B cell (primary cell): Measurements from ENCODE around the gene KRT28. TPM values are rescaled to one million over a fixed set of nuclear protein-coding genes. Genes with fewer than 3 reads are reported as not detected.

Experiments
- ATAC-seq: fragments of 200-7000 bp; cut with Tn5 transposase; one replicate; pipeline ENCODE4 v1.10.0; 2021; ENCODE audit warnings: low read depth, mild to moderate bottlenecking, moderate number of reproducible peaks, moderate library complexity
- CTCF ChIA-PET: fragments of 350-600 bp; sonication (Branson Sonifier 250); formaldehyde crosslinking; loops from one replicate; lab custom pipeline; 2021; ENCODE audit warnings: antibody characterized with exemption, inconsistent platforms; lab: Charles Lee
- POLR2A ChIA-PET: fragments of 350-600 bp; sonication (Branson Sonifier 250); formaldehyde crosslinking; loops from one replicate; lab custom pipeline; 2021; ENCODE audit warnings: antibody characterized with exemption; lab: Charles Lee
- DNase-seq: peaks from one replicate; pipeline ENCODE4 v3.0.0; 2013
- H2AFZ ChIP-seq: 2 replicates; pipeline ENCODE4 v1.6.1; 2012; ENCODE audit warnings: mild to moderate bottlenecking, low read depth, low read length; ENCODE audit not compliant: insufficient read depth, poor library complexity, severe bottlenecking
- H3K27ac ChIP-seq, 2 donors: 1 replicate in 1 of 2; 2 replicates in 1 of 2; pipeline ENCODE4 v1.5.1; 2012 to 2013; ENCODE audit warnings: low read length in 2 of 2, mild to moderate bottlenecking in 2 of 2, moderate library complexity in 1 of 2
- H3K27me3 ChIP-seq, 4 experiments: fragments of 200-600 bp in 1 of 4; sonication (generic) in 1 of 4; replicated peaks in 1 of 4; 1 replicate in 2 of 4; 2 replicates in 2 of 4; pipeline versions ENCODE4 v1.6.1 to v1.7.0; 2013 to 2016; ENCODE audit warnings: low read length in 3 of 4, mild to moderate bottlenecking in 2 of 4, mixed read lengths in 1 of 4, moderate library complexity in 1 of 4; ENCODE audit not compliant: insufficient read depth in 4 of 4, control insufficient read depth in 3 of 4; ENCODE audit errors: control extremely low read depth in 1 of 4
- H3K36me3 ChIP-seq, 2 experiments: replicated peaks in 1 of 2; 1 replicate in 1 of 2; 2 replicates in 1 of 2; pipeline versions ENCODE4 v1.6.1 to v1.7.1; 2013; ENCODE audit warnings: low read length in 1 of 2; ENCODE audit not compliant: insufficient read depth in 2 of 2, control insufficient read depth in 1 of 2; ENCODE audit errors: control extremely low read depth in 1 of 2, extremely low read depth in 1 of 2
- H3K4me1 ChIP-seq, 2 donors: fragments of 200-600 bp in 1 of 2; sonication (generic) in 1 of 2; 1 replicate in 1 of 2; 2 replicates in 1 of 2; pipeline versions ENCODE4 v1.5.1 to v1.6.1; 2013 to 2017; ENCODE audit warnings: low read length in 2 of 2; ENCODE audit not compliant: control insufficient read depth in 2 of 2, insufficient read depth in 2 of 2
- H3K4me2 ChIP-seq: replicated peaks from 2 replicates; pipeline ENCODE3; 2012; ENCODE audit warnings: mild to moderate bottlenecking, low read depth, low read length; ENCODE audit not compliant: poor library complexity, severe bottlenecking
- H3K4me3 ChIP-seq, 5 experiments: fragments of 200-600 bp in 1 of 5; sonication (generic) in 1 of 5; 1 replicate in 3 of 5; 2 replicates in 2 of 5; pipeline versions ENCODE4 v1.5.1 to v1.7.0; 2011 to 2016; ENCODE audit warnings: low read length in 4 of 5, mild to moderate bottlenecking in 4 of 5, low read depth in 2 of 5, control low read depth in 1 of 5, moderate library complexity in 1 of 5; ENCODE audit not compliant: insufficient read depth in 1 of 5; ENCODE audit errors: control extremely low read depth in 1 of 5, extremely low read depth in 1 of 5
- H3K79me2 ChIP-seq: fragments of 200-600 bp; sonication (generic); one replicate; pipeline ENCODE4 v1.6.0; 2016; ENCODE audit warnings: low read length; ENCODE audit not compliant: control insufficient read depth, insufficient read depth
- H3K9ac ChIP-seq: fragments of 200-600 bp; sonication (generic); 2 replicates; pipeline ENCODE4 v1.6.1; 2017; ENCODE audit warnings: mild to moderate bottlenecking, low read length, moderate library complexity
- H3K9me3 ChIP-seq, 3 donors: one replicate each; pipeline versions ENCODE4 v1.6.1 to v1.7.1; 2013; ENCODE audit warnings: low read length in 2 of 3; ENCODE audit not compliant: control insufficient read depth in 2 of 3, insufficient read depth in 1 of 3; ENCODE audit errors: control extremely low read depth in 1 of 3
- H4K20me1 ChIP-seq: 2 replicates; pipeline ENCODE4 v1.6.0; 2012; ENCODE audit warnings: mild to moderate bottlenecking, low read length; ENCODE audit not compliant: insufficient read depth, control insufficient read depth, poor library complexity, severe bottlenecking
- H3K27ac Mint-ChIP-seq: one replicate; pipeline ENCODE4 v1.8.0; 2021; ENCODE audit warnings: mixed read lengths
- H3K27me3 Mint-ChIP-seq: one replicate; pipeline ENCODE4 v1.8.0; 2021; ENCODE audit warnings: mixed read lengths
- H3K4me1 Mint-ChIP-seq: one replicate; pipeline ENCODE4 v1.8.0; 2021; ENCODE audit warnings: mixed read lengths
- H3K4me3 Mint-ChIP-seq: one replicate; pipeline ENCODE4 v1.8.0; 2021; ENCODE audit warnings: mixed read lengths
- H3K9me3 Mint-ChIP-seq: one replicate; pipeline ENCODE4 v1.8.0; 2022; ENCODE audit warnings: mixed read lengths; ENCODE audit not compliant: insufficient read depth
- CTCF ChIP-seq: fragments of 200-600 bp; IDR thresholded peaks from one replicate; pipeline ENCODE4 v1.8.0; 2022; ENCODE audit warnings: antibody characterized with exemption, mild to moderate bottlenecking
- EZH2 ChIP-seq: IDR thresholded peaks from 2 replicates; pipeline ENCODE4 v1.6.1; 2012; ENCODE audit warnings: borderline replicate concordance, low read depth, mild to moderate bottlenecking, moderate library complexity, low read length; ENCODE audit not compliant: insufficient read depth, poor library complexity, severe bottlenecking
- WGBS: methylation state at CpG from one replicate; pipeline ENCODE4 v1.1.5; 2013; ENCODE audit warnings: missing lambda C conversion rate; ENCODE audit not compliant: insufficient coverage; 5-methylcytosine and 5-hydroxymethylcytosine counted together
- intact Hi-C: fragments of 100-400 bp; cut with micrococcal nuclease; formaldehyde crosslinking; loops from one replicate; pipeline ENCODE4 v1.10.0; 2022
- polyA plus RNA-seq: library from polyadenylated mRNA; depleted of rRNA; stranded (reverse); fragments of >200 nt; gene quantifications from 2 replicates; pipeline ENCODE4 v1.2.3, GENCODE V29; 2012
- total RNA-seq, 2 donors: library from RNA; stranded (reverse); fragments of 120-200 nt in 1 of 2; gene quantifications; 1 replicate in 1 of 2; 2 replicates in 1 of 2; pipeline versions ENCODE4 v1.2.3 to v1.2.4, GENCODE V29; 2013 to 2022

Gene KRT28
- total and polyA plus RNA-seq, 2 donors (not counting 1 experiment from before 2014, with no cell fraction given), result not detected

GRCh38 chr17:40827746-40828453, 28.1 kb upstream of the KRT28 start:
- Histone ChIP-seq H3K9me3 (no peaks in the 10 kb centered on the region), H3K4me2 (no peak overlapping the region), H3K4me3 (no peak overlapping the region), H4K20me1 (no peaks in the 10 kb centered on the region), H3K9ac (no peak overlapping the region), H3K36me3 (no peaks in the 10 kb centered on the region), H3K4me1 (no peaks in the 10 kb centered on the region), H3K27me3 (peaks cover 0 to 3% (median 0%) of the 10 kb centered on the region in 4 experiments), H2AFZ (no peak overlapping the region), H3K27ac (no peak overlapping the region), H3K79me2 (peaks cover 15% of the 10 kb centered on the region)
- H3K4me1 Mint-ChIP-seq, result peaks cover 1% of the 10 kb centered on the region
- ChIA-PET CTCF (no interaction called here), POLR2A (no interaction called here)
- DNase-seq (no peak), ATAC-seq (no peak)
- H3K9me3 Mint-ChIP-seq, result peaks cover 3% of the 10 kb centered on the region
- H3K4me3 Mint-ChIP-seq, result no peak overlapping the region
- WGBS, result 29% methylated on average over 1 of the region's 7 CpGs
- no peak overlapping the region for H3K27ac Mint-ChIP-seq
- TF ChIP-seq EZH2, result no peak
- TF ChIP-seq CTCF, result no peak
- peaks cover 26% of the 10 kb centered on the region for H3K27me3 Mint-ChIP-seq
- intact Hi-C loops, result no loop called here

GRCh38 chr17:40825599-40825998, 25.8 kb upstream of the KRT28 start:
- ChIA-PET POLR2A (no interaction called here), CTCF (interaction anchor here (1.4 kb wide), 1 partner anchor 19 kb away, joined by 3 read pairs; no protein-coding TSS in a partner anchor)
- ATAC-seq (no peak), DNase-seq (no peak)
- intact Hi-C loops, result no loop called here
- H3K27ac ChIP-seq, result no peak overlapping the region
- no peak overlapping the region for H3K9ac ChIP-seq
- no peak for TF ChIP-seq EZH2
- no peak overlapping the region for H3K4me3 ChIP-seq
- no peaks in the 10 kb centered on the region for H3K9me3 ChIP-seq
- H3K79me2 ChIP-seq, result peaks cover 15% of the 10 kb centered on the region
- no CpG with 5 or more reads among the region's 2 CpGs for WGBS
- Mint-ChIP-seq H3K4me1 (peaks cover 1% of the 10 kb centered on the region), H3K9me3 (peaks cover 3% of the 10 kb centered on the region), H3K27ac (no peak overlapping the region), H3K4me3 (no peak overlapping the region), H3K27me3 (peaks cover 32% of the 10 kb centered on the region)
- peaks cover 0 to 3% (median 0%) of the 10 kb centered on the region in 4 experiments for H3K27me3 ChIP-seq
- no peak overlapping the region for H3K4me2 ChIP-seq
- no peaks in the 10 kb centered on the region for H3K4me1 ChIP-seq
- no peaks in the 10 kb centered on the region for H3K36me3 ChIP-seq
- H4K20me1 ChIP-seq, result no peaks in the 10 kb centered on the region
- H2AFZ ChIP-seq, result no peak overlapping the region
